Pulmonary artery endothelial cell (primary cell): ENCODE measurements around the gene SLC2A1. TPM values are rescaled to one million over a fixed set of nuclear protein-coding genes. Genes with fewer than 3 reads are reported as not detected.

Experiments
- DNase-seq: peaks from one replicate; pipeline ENCODE4 v3.0.0-alpha.2; 2011; ENCODE audit warnings: low read depth, low spot score
- total RNA-seq: library from RNA; depleted of rRNA; stranded (reverse); fragments of >200 nt; gene quantifications from 2 replicates; pipeline ENCODE4 v1.2.3, GENCODE V29; 2014

Gene SLC2A1
- total RNA-seq, 1 donor from 2014 or later: 45.4 TPM

GRCh38 chr1:42960566-42961311 is 2.1 kb upstream of the SLC2A1 start:
- DNase-seq: no peak

GRCh38 chr1:42960122-42960390 is 1.4 kb upstream of the SLC2A1 start:
- no peak for DNase-seq

GRCh38 chr1:42957880-42958487 is 684 bp downstream of the SLC2A1 start:
- DNase-seq: no peak

GRCh38 chr1:42957229-42957879 is 1.3 kb downstream of the SLC2A1 start:
- DNase-seq: no peak

- DNase-seq: no peak
These were observed 1.9 kb downstream of the SLC2A1 start for GRCh38 chr1:42956739-42957138.

GRCh38 chr1:42955311-42956063 is 3.2 kb downstream of the SLC2A1 start:
- DNase-seq: no peak

- no peak for DNase-seq
These were observed 5.2 kb downstream of the SLC2A1 start for GRCh38 chr1:42953182-42954180.

GRCh38 chr1:42952303-42953001 is 6.2 kb downstream of the SLC2A1 start:
- DNase-seq: no peak

GRCh38 chr1:42951588-42951987 is 7.1 kb downstream of the SLC2A1 start:
- no peak for DNase-seq

- no peak for DNase-seq
These were observed 8.6 kb downstream of the SLC2A1 start for GRCh38 chr1:42950116-42950481.

- no peak for DNase-seq
These were observed 9.2 kb downstream of the SLC2A1 start for GRCh38 chr1:42949312-42950115.

- no peak for DNase-seq
These were observed 10.5 kb downstream of the SLC2A1 start for GRCh38 chr1:42947965-42948732.

GRCh38 chr1:42947117-42947516 is 11.6 kb downstream of the SLC2A1 start:
- DNase-seq: no peak

- DNase-seq: no peak
These were observed 12.4 kb downstream of the SLC2A1 start for GRCh38 chr1:42946120-42946898.

GRCh38 chr1:42945164-42945563 is 13.5 kb downstream of the SLC2A1 start:
- DNase-seq: no peak

GRCh38 chr1:42944246-42944928 is 14.3 kb downstream of the SLC2A1 start:
- no peak for DNase-seq

- DNase-seq: no peak
These were observed 14.9 kb downstream of the SLC2A1 start for GRCh38 chr1:42943728-42944127.
